IPS DF 4.7 (cell line): ENCODE data around the gene RASGRP3.
"Not testable (repeated sequence)": the region's sequence is repeated elsewhere in the genome, so short reads cannot be mapped to it uniquely, and the experiment has no call there.

Source experiments
- DNase-seq: peaks from one replicate; pipeline ENCODE4 v3.0.0-alpha.2; 2013; ENCODE audit warnings: low spot score; ENCODE audit errors: extremely low read depth

Gene RASGRP3

DNA sequence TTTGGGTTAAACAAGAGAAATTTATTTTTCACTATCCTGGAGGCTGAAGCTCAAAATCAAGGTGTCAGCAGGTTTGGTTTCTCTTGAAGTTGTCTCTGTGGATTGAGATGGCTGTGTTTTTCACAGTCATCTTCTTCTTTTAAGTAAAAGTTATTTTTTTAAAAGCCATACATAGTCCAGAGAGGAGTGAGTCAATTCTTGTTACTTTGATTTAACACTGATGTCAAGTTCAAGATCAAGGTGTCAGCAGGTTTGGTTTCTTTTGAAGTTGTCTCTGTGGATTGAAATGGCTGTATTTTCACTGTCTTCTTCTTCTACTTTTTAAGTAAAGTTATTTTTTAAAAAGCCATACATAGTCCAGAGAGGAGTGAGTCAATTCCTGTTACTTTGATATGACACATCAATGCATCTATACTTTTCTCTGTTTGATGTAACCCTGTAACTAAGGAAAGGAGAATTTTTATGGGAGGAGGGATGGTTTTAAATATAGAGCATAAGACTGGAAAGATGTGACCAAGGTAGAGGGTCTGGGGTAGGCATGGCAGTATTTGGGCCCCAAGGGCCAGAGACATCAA is 22.5 kb upstream of the RASGRP3 start:
- no peak for DNase-seq

DNA sequence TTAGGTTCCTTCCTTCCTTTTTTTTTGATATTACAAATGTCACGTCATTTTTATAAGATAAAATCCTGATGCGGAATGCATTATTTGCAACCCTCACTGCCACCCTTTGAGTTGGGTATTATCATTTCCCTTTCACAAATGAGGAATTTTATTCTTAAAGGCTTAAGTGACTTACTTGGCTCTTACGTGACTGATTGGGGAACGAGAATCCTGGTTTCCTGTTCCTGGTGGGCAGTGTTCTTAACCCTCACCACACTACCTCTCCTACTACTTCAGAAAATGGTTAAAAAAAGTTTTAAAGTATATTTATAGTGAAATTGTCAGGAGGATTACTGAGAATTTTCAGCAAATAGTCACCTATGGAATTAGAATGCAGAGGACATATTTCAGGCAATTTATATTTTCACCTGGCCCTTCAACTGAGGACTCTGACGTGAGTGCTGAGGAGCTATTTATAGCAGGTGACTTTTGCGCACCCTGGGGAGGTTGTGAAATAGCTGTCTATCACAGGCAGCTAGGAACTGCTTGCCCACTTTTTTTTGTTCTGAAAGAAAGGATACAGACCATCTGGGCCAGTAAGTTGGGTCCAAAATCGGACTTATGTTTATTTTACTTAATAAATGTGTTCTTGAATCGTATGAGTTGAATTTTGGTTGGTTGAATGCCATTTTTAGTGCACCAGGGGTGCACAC is 18.7 kb upstream of the RASGRP3 start:
- no peak for DNase-seq

DNA sequence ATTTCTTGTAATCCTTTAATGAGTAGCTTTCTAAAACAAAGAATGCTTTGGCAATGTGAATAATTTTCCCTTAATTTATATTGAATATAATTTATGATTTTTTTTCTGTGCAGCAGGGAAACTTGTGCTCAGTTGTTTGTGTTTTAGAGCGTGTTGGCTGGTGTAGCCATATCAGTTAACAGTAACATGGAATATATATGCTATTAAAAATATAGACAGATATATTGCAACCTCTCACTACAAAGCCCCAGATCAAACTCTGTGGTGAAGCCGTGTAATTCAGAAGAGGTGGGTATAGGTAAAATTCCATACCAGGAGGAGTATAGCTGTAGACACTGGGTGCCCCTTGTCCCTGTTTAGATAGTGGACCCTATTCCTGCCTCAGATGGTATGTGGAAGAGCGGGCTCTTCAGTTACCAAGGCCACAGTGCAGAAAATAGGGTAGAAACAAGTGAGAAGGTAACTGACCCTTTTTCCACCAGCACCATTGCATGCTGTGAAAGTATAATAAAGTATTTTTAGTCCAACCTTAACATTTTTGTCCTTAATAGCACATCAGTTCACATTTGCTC is 18.1 kb upstream of the RASGRP3 start:
- no peak for DNase-seq

DNA sequence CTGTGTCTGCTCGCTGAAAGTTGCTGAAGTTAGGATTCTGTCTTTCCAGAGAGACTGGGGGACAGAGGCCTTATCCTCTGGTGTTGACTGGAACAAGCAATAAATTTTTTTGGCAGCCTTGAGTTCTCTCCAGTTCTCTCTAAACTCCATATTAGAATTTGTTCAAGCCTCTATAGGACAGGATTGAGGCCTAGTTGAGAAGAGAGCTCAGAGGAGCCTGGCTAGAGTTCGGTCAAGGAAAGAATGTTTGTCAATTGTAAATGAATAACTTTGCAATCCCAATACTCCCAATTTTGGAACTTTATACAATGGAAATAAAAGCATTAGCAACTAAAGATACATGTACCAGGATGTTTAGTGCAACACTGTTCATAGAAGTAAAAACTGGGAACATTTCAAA is 16.7 kb upstream of the RASGRP3 start:
- no peak for DNase-seq

DNA sequence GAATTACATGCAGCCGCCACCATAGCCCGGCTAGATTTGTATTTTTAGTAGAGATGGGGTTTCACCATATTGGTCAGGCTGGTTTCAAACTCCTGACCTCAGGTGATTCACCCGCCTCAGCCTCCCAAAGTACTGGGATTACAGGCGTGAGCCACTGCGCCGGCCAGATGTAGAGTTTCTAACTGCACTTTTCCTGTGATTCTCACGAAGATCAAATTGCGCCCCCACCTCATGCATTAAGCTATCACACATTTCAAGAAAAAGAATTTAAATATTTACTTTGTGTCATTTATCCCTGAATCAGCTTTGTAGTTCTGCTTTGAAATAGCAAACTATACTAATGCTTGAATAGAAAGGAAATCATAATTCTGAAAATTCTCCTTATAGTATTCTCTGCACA is 13.9 kb upstream of the RASGRP3 start:
- not testable (repeated sequence) for DNase-seq

DNA sequence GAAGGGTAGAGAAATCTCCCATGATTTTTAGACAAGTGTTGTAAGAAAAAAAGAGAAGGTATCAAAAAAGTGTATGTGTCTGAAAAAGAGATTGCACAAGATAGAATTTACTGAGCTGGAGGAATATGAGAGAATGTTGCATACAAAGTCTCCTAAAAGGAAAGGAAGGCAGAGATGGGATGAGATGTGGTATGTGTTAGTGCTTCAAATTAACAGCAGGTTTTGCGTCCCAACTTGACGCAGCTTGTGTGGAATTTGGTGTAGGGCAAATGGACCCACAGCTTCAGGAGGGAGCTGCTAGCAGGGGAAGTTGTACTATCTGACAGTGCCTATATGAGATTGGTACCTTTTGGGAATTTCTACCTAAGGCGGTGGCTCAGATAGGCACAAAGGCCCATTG is 9.0 kb upstream of the RASGRP3 start:
- no peak for DNase-seq

DNA sequence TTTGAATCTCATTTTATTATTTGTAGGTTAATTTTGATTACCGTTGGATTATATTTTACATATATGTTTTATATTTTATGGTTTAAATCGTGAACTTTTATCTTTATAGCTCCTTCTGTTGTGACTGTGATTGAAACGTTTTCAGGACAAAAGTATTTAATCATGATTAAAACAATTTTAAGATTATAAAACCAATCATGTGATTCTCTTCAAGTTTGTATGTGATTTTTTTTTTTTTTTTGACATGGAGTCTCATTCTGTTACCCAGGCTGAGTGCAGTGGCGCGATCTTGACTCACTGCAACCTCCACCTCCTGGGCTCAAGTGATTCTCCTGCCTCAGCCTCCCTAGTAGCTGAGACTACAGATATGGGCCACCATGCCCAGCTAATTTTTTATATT is 7.2 kb upstream of the RASGRP3 start:
- DNase-seq: no peak

DNA sequence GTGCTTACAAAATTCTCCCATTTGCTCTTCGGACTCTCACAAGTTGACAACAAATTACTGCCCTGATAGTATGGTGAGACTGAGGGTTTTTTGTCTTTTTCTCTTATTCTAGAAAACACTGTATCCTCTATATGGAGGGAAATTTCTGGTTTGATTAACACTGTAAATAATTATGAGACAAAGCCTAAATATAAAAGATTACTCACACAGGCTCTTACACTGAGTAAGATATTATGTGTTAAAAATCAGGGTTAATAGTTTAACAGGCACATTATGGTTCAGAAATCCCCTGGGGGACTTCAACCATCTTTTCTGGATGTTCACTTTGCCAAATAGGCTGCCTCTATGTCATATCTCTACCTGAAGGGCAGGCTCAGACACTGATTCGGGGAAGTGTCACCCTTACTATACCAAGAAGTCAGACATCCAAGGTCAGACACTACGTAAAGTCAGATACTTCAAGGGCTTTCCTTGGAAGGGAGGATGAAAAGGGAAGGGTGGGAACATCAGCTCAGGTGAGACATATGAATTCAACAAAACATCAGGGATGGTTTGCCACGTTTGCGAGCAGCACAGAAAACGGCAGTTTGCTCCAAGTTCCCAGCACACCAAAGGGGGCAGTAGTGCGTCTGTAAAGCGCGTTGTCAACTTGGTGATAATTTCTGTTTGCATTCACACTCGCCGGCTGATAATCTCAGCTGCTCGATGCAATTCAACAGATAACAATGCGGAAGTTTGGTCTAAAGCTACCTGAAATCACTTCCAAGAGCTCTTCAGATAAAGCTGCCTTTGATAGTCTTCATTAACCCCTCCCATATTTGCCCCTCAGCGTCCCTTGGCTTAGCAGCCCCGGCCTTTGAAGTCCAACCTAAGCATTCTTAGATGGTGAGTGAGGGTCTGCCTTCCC is 972 bp upstream of the RASGRP3 start:
- peak; percentile 49 for DNase-seq

DNA sequence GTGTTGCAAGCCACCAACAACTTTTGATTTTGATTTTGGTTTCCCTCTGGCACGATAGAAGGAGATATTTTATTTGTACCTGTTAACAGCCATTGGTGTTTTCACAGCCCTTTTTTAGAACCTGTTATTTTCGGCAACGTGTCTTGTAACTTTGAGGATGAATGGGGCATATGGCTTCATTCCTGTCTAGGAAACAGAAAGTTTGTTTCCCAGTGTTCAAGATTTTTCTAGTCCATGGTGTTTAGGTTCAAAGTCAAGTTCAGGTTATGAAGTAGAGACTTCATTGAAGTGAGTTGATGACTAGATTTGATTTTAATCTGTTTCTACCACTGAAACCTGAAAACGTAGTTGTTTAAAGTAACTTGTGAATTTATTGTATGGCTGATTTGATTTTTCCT is 343 bp downstream of the RASGRP3 start:
- DNase-seq: no peak

DNA sequence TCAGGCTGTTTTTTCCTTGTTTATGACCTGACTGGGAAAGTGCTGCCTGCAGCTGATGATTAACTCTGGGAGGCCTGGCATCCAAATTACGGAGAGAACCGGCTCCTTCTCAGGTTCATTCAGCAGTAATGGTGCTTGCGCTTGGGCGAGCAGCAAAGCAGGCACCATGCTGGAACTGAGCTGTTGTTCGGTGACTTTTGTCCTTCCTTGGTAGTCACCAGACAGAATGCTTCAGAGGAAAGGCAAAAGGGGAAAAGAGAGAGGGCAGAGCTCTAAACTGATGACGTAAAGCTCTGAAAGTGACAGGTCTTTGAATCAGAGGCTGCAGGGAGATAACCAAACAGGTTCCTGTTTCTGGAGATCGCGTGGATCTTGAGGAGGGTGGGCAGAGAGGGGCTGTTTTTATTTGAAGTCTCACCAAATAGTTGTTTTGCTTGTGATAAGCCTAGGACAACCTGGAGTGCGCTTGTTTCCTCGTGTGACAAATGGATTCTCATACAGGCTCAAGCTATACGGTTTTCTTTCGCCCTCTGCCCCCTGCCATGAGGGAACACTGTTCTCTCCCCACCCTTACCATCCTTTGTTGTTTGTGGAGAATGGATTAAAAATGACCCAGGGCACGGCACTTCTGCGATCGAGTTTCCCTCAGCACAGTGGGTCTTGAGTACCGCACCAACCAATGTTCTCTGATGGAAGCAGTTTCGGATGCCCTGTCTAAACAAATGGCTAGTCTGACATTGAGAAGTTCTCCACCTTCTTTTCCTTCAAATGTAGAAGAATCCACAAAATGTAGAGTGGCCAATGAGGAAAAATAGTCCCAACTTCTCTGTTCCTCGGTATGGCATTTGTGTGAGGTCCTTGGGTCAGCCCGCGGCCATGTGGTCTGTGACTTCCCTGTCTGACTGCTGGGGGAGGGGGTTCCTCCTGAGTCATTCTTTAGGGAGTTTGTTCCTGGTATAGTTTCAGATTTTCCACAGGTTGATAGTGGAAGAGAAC is 1.3 kb downstream of the RASGRP3 start:
- no peak for DNase-seq

DNA sequence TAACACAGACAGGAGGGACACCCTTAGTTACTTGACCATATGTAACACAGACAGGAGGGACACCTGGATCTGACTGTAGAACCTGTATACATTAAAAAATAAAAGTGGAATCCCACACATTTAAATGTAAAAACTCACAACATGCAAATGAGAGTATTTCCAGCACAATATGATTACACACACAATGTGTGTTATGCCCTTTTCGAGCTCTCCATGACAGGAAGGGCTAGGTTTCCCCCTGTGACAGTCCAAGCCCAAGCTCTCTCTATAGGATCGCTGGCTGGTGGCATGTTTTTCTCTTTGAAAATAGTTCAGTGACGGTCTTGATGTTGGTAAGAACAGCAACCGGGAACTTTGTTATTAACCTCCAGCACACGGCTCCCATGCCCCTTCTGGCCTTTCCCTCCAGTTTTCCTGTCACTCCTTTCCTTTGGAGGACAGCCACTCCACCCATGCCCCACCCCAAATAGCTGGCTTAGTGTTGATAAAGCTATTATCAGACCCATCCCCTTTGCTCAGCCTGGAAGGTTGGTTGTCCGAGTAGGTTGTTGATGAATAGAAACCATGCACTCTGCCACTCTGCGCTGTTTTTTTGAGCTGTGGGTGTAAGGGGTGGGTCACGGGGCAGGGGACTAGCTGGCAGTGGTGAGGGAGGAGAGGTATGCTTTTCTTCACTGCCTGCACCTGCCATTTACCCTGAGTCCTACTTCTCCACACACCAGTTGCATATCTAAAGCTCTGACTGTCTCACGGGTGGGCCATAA is 2.7 kb downstream of the RASGRP3 start:
- no peak for DNase-seq

DNA sequence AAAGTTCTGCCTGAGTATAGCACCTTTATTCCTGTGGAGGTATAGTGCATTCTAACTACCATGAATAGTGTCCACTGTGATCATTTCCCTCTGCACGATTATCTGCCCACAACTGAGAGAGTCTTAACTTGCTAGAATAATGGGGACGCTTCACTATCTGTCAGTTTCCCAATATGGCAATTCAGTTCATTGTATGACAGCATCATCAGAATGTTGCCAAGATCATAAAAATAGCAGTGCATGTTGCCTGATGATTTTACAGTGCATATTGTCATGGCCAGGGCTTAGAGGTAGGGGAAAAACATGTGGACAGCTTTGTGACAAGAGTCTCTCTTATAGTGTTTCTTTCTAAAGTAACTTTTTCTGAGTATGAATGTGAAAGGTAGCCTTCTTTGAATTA is 6.1 kb downstream of the RASGRP3 start:
- no peak for DNase-seq

DNA sequence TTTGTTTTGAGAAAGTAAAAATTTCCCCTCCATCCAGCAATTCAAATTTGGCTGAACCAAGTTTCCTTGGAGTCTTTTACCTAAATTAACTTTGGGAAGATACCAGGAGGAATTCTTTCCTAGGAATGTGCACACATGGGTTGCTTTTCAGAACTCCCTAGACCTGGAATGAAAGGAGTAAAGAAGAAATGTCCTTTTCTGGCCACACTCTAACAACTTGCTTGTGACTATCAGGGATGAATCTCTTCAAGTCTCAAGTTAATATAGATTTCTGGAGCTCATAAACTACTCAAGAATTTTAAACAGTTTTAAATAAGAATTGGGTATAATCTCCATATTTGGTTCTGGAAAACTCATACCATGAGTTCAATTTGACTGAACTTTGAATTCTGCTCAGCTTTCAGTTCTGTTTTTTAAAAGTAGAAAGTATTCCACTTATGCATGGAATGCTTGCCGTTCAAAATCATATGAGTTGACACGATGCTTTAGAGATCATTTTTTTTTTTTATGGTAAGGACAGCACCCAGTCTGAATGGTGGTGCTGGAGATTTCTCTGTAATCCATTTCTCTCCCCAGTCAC is 7.7 kb downstream of the RASGRP3 start:
- DNase-seq: no peak

DNA sequence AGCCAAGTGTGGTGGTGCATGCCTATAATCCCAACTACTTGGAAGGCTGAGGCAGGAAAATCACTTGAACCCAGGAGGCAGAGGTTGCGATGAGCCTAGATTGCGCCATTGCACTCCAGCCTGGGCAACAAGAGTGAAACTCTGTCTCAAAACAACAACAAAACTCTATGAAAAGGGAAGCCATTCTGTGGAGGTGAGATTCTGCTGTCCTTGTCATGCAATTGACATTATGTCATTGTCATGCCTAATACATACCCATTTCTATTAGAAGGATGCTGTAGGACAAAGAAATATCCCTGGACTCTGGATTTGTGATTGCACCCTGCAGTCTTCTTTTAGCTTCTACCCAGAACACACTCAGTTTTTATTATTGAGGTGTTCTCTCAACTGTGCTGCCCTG is 8.6 kb downstream of the RASGRP3 start:
- DNase-seq: no peak

DNA sequence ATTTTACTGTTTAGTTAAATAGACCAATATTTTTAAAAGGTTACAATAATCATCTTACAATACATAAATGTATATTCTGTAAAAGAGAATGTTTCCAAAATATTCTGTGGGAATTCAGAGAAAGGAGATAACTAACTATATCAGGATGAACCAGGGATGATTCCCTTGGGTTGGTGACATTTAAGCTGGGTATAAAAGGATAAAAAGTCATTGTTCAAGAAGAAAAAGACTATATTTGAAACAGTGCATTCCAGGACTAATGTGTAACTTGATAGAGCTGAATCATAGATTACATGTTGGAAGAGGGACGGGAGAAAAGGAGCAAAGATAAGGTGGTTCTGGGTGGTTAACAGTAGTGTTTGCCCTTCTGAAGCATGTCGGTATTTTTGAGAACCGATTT is 10.1 kb downstream of the RASGRP3 start:
- DNase-seq: no peak

DNA sequence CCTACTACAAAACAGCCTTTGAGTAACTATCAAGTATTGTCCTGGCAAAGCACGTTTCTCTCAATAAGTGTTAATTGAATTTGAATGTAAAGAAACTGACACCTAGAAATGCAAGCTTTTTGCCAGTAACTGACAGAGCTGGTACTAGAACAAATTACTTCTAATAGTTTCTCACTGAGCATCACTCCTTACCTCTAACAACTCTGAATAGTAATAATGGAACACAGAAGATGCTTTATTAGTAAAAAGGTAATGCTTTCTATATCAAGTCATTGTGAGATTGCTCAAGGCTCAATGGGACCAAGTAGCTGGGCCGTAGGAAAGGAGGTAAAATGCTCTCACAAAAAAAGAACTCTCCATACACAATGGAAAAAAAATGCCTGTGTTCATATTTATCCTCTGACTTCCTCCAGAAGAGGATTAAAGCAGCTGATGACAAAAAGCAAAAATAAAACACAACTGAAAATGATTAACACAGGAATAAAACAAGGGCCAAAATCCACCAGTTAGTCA is 11.8 kb downstream of the RASGRP3 start:
- DNase-seq: no peak

DNA sequence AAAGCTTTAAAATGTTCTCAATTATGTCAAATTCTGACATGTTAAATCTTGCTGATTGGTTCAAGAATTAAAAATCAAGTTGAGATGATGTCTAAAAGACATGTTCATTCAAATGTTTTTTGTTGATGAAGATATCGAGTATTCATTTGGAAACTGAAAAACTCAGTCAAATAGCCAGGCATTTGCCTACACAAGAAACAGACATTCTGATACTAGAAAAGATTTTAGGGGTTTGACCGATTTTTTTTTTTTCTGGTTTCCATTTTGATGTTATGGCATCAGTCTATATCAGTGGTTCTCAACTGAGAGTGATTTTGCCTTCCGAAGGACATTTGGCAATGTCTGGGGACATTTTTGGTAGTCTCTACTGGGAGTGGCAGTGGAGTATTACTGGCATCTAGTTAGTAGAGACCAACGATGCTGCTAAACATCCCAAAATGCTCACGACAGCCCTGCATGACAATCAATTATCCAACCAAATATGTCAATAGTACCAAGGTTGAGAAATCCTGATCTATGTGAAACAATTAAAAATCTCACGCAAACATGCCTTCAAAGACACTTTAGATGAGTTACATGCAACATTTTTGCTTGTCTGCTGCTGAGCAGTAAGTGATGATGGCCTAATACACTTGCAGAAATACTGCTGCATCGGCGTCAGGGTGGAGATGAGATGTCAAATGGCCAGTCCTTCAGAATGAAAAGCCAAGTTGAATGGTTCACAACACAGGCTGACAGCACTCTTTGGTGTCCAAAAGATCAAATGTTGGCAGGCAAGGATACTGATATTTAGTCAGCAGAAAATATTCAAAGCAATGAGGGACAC is 12.5 kb downstream of the RASGRP3 start:
- no peak for DNase-seq

DNA sequence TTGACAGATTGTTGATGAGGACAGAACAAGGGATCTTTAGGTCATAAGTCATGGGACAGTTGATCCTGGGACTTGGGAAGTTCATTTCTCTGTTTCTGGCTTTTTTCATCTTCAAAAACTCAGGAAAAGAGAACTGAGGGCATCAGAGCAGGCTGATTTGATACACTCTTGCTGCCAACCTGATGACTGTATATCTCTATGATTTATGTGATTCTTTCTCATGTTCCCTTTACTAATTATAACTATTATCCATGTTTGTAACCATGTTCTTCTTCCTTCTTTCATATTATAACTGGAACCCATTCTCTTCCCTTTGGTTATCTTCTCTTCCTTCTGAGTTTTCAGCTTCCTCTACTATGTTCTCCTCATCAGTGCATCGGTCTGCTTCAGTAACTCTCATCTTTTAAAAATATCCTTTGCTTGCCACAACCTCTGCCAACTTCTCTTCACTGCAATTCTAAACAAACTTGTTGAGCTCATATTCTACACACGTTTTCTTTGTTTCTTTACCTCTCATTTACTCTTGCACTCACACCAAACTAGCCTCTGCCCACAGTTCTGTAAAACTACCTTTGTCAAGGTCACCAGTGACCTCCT is 13.5 kb downstream of the RASGRP3 start:
- DNase-seq: no peak
